HepG2 (cell line): ENCODE data around the gene SAMD10. TPM values are rescaled to one million over a fixed set of nuclear protein-coding genes. Genes with fewer than 3 reads are reported as not detected.

ENCODE experiments used
- CEBPB ChIP-seq: IDR thresholded peaks from 2 replicates; pipeline ENCODE4 v1.6.1; 2011; ENCODE audit warnings: low read depth, low read length, improper control_type of control experiment, borderline replicate concordance
- CHCHD3 ChIP-seq: sonication (generic); formaldehyde crosslinking; IDR thresholded peaks from 2 replicates; pipeline ENCODE4 v1.8.0; 2022; ENCODE audit warnings: mild to moderate bottlenecking, missing genetic modification reagents, moderate library complexity
- CTCF ChIP-seq: sonication (generic); formaldehyde crosslinking; IDR thresholded peaks from 2 replicates; pipeline ENCODE4 v1.5.0; 2020; ENCODE audit warnings: mild to moderate bottlenecking, missing genetic modification reagents, moderate library complexity
- DPF2 ChIP-seq: sonication (generic); formaldehyde crosslinking; IDR thresholded peaks from 2 replicates; pipeline ENCODE4 v1.4.0; 2020; ENCODE audit warnings: mild to moderate bottlenecking, low read depth, missing genetic modification reagents, borderline replicate concordance
- FOSL1 ChIP-seq: sonication (generic); formaldehyde crosslinking; IDR thresholded peaks from 2 replicates; pipeline ENCODE4 v1.9.0; 2021; ENCODE audit warnings: missing genetic modification reagents, borderline replicate concordance
- HDAC1 ChIP-seq: sonication (generic); formaldehyde crosslinking; IDR thresholded peaks from 2 replicates; pipeline ENCODE4 v1.5.1; 2020; ENCODE audit warnings: mild to moderate bottlenecking, missing genetic modification reagents
- HDAC2 ChIP-seq: sonication (generic); formaldehyde crosslinking; IDR thresholded peaks from 2 replicates; pipeline ENCODE4 v1.4.0; 2020; ENCODE audit warnings: missing genetic modification reagents
- HOXA3 ChIP-seq: sonication (generic); formaldehyde crosslinking; IDR thresholded peaks from 2 replicates; pipeline ENCODE4 v1.5.0; 2020; ENCODE audit warnings: missing genetic modification reagents
- KLF16 ChIP-seq, 2 experiments: sonication (generic) in 1 of 2; formaldehyde crosslinking in 1 of 2; IDR thresholded peaks; 2 replicates each; pipeline versions ENCODE4 v1.6.1 to v1.8.0; 2016 to 2023; ENCODE audit warnings: missing genetic modification reagents in 2 of 2, missing compliant biosample characterization in 1 of 2
- MED1 ChIP-seq: sonication (generic); formaldehyde crosslinking; IDR thresholded peaks from 2 replicates; pipeline ENCODE4 v1.4.0; 2020; ENCODE audit warnings: missing genetic modification reagents
- MTA1 ChIP-seq: sonication (generic); formaldehyde crosslinking; IDR thresholded peaks from 2 replicates; pipeline ENCODE4 v1.4.0; 2020; ENCODE audit warnings: missing genetic modification reagents, mild to moderate bottlenecking, borderline replicate concordance
- MXD4 ChIP-seq: IDR thresholded peaks from 2 replicates; pipeline ENCODE4 v1.6.1; 2016; ENCODE audit warnings: mild to moderate bottlenecking, missing biosample characterization, missing genetic modification reagents
- NONO ChIP-seq, 2 experiments: fragments of 450-650 bp in 1 of 2; sonication (generic) in 1 of 2; formaldehyde crosslinking in 1 of 2; IDR thresholded peaks in 1 of 2; conservative IDR thresholded peaks in 1 of 2; 2 replicates each; pipeline versions ENCODE4 v1.6.1 to v1.8.0; 2017 to 2022; ENCODE audit warnings: mild to moderate bottlenecking in 1 of 2, missing genetic modification reagents in 1 of 2, moderate library complexity in 1 of 2
- NR2F6 ChIP-seq, 2 experiments: IDR thresholded peaks; 2 replicates each; pipeline ENCODE4 v1.6.1; 2016; ENCODE audit warnings: antibody characterized with exemption in 1 of 2, mild to moderate bottlenecking in 1 of 2
- PHF20 ChIP-seq: sonication (generic); formaldehyde crosslinking; IDR thresholded peaks from 2 replicates; pipeline ENCODE4 v1.5.0; 2020; ENCODE audit warnings: mild to moderate bottlenecking, missing genetic modification reagents
- POLR2A ChIP-seq, 2 experiments: IDR thresholded peaks; 2 replicates each; pipeline ENCODE4 v1.6.1; 2011; ENCODE audit warnings: low read depth in 2 of 2, low read length in 2 of 2, mild to moderate bottlenecking in 1 of 2, moderate library complexity in 1 of 2; ENCODE audit not compliant: insufficient read depth in 1 of 2
- RFX1 ChIP-seq: fragments of 450-650 bp; IDR thresholded peaks from 2 replicates; pipeline ENCODE4 v1.6.1; 2017
- ZBED4 ChIP-seq: sonication (generic); formaldehyde crosslinking; IDR thresholded peaks from 2 replicates; pipeline ENCODE4 v1.4.0; 2020; ENCODE audit warnings: missing genetic modification reagents, borderline replicate concordance
- ZBTB7A ChIP-seq: sonication (generic); formaldehyde crosslinking; IDR thresholded peaks from 2 replicates; pipeline ENCODE4 v1.8.0; 2022; ENCODE audit warnings: mild to moderate bottlenecking, missing genetic modification reagents
- ZKSCAN8 ChIP-seq: IDR thresholded peaks from 2 replicates; pipeline ENCODE4 v1.6.1; 2016; ENCODE audit warnings: borderline replicate concordance, missing genetic modification reagents, missing compliant biosample characterization
- ZNF205 ChIP-seq: IDR thresholded peaks from 2 replicates; pipeline ENCODE4 v1.6.1; 2018; ENCODE audit warnings: missing biosample characterization, missing genetic modification reagents
- ZNF251 ChIP-seq: sonication (generic); formaldehyde crosslinking; IDR thresholded peaks from 2 replicates; pipeline ENCODE4 v1.9.0; 2021; ENCODE audit warnings: mild to moderate bottlenecking, missing genetic modification reagents
- ZNF317 ChIP-seq: sonication (generic); formaldehyde crosslinking; IDR thresholded peaks from 2 replicates; pipeline ENCODE4 v1.5.0; 2020; ENCODE audit warnings: mild to moderate bottlenecking, missing genetic modification reagents
- ZNF558 ChIP-seq: sonication (generic); formaldehyde crosslinking; IDR thresholded peaks from 2 replicates; pipeline ENCODE4 v1.9.0; 2022; ENCODE audit warnings: mild to moderate bottlenecking, missing genetic modification reagents, borderline replicate concordance
- ZNF589 ChIP-seq: sonication (generic); formaldehyde crosslinking; conservative IDR thresholded peaks from 2 replicates; pipeline ENCODE4 v1.8.0; 2022; ENCODE audit warnings: mild to moderate bottlenecking, moderate library complexity, missing genetic modification reagents
- ZNF768 ChIP-seq: sonication (generic); formaldehyde crosslinking; IDR thresholded peaks from 2 replicates; pipeline ENCODE4 v1.4.0; 2020; ENCODE audit warnings: missing genetic modification reagents
- ZNF782 ChIP-seq: sonication (generic); formaldehyde crosslinking; IDR thresholded peaks from 2 replicates; pipeline ENCODE4 v1.4.0; 2020; ENCODE audit warnings: missing genetic modification reagents, mild to moderate bottlenecking, borderline replicate concordance
- polyA plus RNA-seq, 8 experiments: library from polyadenylated mRNA; depleted of rRNA in 3 of 8; stranded (reverse) in 7 of 8; unstranded in 1 of 8; fragments of >200 nt; fragmentation: Illumina TruSeq in 4 of 8; extraction: Trizol in 4 of 8; gene quantifications; 2 replicates each; pipeline versions ENCODE4 v1.2.1 to v1.2.3, GENCODE V29; 2011 to 2016; ENCODE audit warnings: low read depth in 4 of 8, missing spikeins in 1 of 8, mixed read lengths in 1 of 8; ENCODE audit not compliant: insufficient read depth in 1 of 8
- total RNA-seq, 5 experiments: library from RNA; depleted of rRNA; stranded (reverse); fragments of >200 nt; fragmentation: Illumina TruSeq; extraction: Trizol; gene quantifications; 2 replicates each; pipeline ENCODE4 v1.2.3, GENCODE V29; 2016; ENCODE audit warnings: low read depth in 1 of 5

SAMD10 gene
- total and polyA plus RNA-seq, 2 of the 13 experiments (the other 11 are each of a cell fraction or from before 2014, with no cell fraction given) = 6.1 to 11.0 TPM

GRCh38 chr20:63977739-63978276, 1.6 kb downstream of the SAMD10 start (continued):
- TF ChIP-seq NONO (IDR thresholded peaks at IDR 0.05) (no peak), NONO (CRISPR knock-in tag; conservative IDR thresholded peaks at IDR 0.05) (peak; percentile 80; the same call in 1 of the 2 replicates), FOSL1 (peak; percentile 89), MXD4 (CRISPR knock-in tag) (peak; percentile 94), RFX1 (no peak), ZBED4 (peak; percentile 67; the same call in 1 of the 2 replicates), ZNF558 (no peak), MED1 (peak; percentile 74), MTA1 (CRISPR knock-in tag) (peak; percentile 94), ZNF782 (CRISPR knock-in tag) (0 out of 2 replicates have a peak, but pooled peaks have one; percentile 76), DPF2 (CRISPR knock-in tag) (peak; percentile 77; the same call in 1 of the 2 replicates), CHCHD3 (CRISPR knock-in tag) (0 out of 2 replicates have a peak, but pooled peaks have one; percentile 20), ZNF589 (CRISPR knock-in tag) (peak; percentile 91), CEBPB (no peak), KLF16 (CRISPR knock-in tag; IDR thresholded peaks at IDR 0.05) (peak; percentile 45 to 90; a peak in 2 of 4 replicates), NR2F6 (IDR thresholded peaks at IDR 0.05) (no peak; the same call in 1 of the 2 replicates), NR2F6 (CRISPR knock-in tag; IDR thresholded peaks at IDR 0.05) (peak; percentile 71; the same call in 1 of the 2 replicates), HOXA3 (CRISPR knock-in tag) (peak; percentile 70; the same call in 1 of the 2 replicates), ZNF768 (peak; percentile 58; the same call in 1 of the 2 replicates), ZBTB7A (CRISPR knock-in tag) (peak; percentile 73), HDAC2 (CRISPR knock-in tag) (peak; percentile 89), ZNF317 (CRISPR knock-in tag) (peak; percentile 91), HDAC1 (peak; percentile 88), ZNF251 (CRISPR knock-in tag) (peak; percentile 79; the same call in 1 of the 2 replicates), CTCF (CRISPR knock-in tag) (peak; percentile 65), PHF20 (CRISPR knock-in tag) (peak; percentile 34; the same call in 1 of the 2 replicates), ZKSCAN8 (CRISPR knock-in tag) (no peak; the same call in 1 of the 2 replicates), POLR2A (IDR thresholded peaks at IDR 0.05; ENCODE audit: insufficient read depth in 1 of 2, low read depth in 2 of 2, low read length in 2 of 2) (peak in 1 of 2 experiments; percentile 44; a peak in 1 of 4 replicates), ZNF205 (peak; percentile 75)
